GM12874 (cell line): ENCODE measurements around the gene TET2.

Experiments used
- TF ChIP-seq, protein P1 (sequence below): IDR thresholded peaks from 2 replicates; pipeline ENCODE4 v1.5.1; 2011; ENCODE audit warnings: low read depth, mild to moderate bottlenecking, control low read depth, low read length, moderate library complexity; ENCODE audit not compliant: insufficient read depth

TET2 gene

DNA sequence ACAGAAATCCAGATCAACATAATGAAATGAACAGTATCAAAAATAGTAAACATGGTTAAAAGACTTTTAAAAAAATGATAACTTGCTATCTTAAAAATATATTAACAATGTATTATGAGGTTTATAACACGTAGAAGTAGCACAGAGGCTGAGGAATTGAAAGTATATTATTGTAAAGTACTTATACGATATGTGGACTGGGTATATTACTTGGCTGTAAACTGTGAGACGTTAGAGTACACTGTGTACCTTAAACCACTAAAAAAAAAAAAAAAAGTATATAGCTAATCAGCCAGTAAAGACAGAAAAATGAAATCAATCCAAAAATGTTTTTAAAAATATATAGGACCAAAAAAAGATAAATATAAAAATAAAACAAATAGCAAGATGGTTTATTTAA, 120.6 kb downstream of the TET2 start:
- TF ChIP-seq, protein P1, sequence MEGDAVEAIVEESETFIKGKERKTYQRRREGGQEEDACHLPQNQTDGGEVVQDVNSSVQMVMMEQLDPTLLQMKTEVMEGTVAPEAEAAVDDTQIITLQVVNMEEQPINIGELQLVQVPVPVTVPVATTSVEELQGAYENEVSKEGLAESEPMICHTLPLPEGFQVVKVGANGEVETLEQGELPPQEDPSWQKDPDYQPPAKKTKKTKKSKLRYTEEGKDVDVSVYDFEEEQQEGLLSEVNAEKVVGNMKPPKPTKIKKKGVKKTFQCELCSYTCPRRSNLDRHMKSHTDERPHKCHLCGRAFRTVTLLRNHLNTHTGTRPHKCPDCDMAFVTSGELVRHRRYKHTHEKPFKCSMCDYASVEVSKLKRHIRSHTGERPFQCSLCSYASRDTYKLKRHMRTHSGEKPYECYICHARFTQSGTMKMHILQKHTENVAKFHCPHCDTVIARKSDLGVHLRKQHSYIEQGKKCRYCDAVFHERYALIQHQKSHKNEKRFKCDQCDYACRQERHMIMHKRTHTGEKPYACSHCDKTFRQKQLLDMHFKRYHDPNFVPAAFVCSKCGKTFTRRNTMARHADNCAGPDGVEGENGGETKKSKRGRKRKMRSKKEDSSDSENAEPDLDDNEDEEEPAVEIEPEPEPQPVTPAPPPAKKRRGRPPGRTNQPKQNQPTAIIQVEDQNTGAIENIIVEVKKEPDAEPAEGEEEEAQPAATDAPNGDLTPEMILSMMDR = no peak

DNA sequence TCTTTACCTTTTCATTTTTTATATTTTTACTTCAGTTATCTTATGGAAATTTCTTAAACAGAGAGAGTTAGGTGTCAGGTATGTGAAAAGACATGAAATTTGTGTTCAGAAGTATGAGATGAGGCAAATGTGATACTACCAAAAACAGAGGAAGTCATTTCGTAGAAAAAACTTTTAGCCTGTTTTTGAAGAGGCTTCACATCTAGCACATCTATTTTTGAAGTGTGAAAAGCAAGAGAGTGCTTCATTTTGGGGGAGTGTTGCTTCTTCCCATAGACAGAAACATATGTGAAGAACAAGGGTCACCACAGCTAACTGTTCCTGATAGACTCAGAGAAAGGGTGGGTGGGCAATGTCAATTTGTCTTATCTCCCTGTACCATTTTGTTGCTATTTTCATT, 125.3 kb downstream of the TET2 start:
- TF ChIP-seq, protein P1 = no peak

DNA sequence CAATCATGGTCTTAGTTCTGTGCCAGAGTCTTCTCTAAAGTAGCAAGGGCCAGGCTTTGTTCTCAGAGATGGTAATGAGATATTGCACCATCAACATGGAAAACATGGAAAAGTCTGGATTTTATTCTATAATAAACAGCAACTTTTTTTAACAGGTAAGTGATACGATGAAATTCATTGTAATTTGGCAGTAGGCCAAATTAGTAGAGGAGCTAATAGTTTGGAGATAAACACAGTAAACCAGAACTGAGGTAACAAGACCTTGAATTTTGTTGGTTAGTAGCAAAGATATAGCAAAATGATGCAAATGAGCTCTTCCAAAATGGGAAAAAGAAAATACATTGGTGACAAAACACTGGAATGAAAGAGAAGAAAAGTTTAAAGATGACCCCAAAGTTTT, 126.6 kb downstream of the TET2 start:
- TF ChIP-seq, protein P1 = no peak

DNA sequence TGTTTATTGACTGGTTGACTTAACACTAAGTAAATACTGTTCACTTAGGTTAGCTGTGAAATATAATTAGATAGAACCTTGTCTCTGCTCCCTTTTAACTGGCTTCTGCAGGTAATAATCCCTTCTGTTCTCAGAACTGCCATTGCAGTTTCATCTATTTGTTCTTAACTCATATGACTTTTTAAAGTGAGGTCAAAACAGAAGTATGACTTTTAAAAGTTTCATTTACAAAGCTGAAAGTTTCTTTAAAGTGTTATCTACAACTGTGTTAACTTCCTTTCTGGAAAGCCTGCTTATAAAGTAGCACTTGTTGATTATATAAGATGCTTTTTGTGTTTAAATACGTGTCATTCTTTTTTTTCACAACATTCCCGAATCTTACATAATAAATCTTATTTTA, 127.4 kb downstream of the TET2 start:
- TF ChIP-seq, protein P1 = no peak

DNA sequence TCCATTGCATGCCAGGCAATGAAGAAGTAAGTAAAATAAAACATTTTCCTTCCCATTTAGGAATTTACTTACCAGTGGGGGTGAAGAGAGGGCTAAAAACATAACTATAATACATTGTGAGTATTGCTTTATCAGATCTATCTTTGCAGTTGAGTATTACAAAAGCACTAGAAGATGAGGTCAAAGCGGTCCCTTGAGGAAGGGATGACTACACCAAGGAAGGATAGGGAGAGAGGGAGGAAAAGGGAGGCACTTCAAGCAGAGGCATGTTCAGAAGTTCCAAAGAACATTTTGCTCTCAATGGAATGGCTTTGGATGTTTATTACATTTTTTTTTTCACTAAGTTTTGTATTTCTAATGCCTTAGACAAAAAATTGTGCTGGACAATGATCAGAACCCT, 127.8 kb downstream of the TET2 start:
- TF ChIP-seq, protein P1 = no peak

DNA sequence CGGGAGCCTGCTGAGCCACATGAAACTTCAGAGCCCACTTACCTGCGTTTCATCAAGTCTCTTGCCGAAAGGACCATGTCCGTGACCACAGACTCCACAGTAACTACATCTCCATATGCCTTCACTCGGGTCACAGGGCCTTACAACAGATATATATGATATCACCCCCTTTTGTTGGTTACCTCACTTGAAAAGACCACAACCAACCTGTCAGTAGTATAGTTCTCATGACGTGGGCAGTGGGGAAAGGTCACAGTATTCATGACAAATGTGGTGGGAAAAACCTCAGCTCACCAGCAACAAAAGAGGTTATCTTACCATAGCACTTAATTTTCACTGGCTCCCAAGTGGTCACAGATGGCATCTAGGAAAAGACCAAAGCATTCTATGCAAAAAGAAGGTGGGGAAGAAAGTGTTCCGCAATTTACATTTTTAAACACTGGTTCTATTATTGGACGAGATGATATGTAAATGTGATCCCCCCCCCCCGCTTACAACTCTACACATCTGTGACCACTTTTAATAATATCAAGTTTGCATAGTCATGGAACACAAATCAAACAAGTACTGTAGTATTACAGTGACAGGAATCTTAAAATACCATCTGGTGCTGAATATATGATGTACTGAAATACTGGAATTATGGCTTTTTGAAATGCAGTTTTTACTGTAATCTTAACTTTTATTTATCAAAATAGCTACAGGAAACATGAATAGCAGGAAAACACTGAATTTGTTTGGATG, 129.9 kb downstream of the TET2 start:
- TF ChIP-seq, protein P1 = no peak

DNA sequence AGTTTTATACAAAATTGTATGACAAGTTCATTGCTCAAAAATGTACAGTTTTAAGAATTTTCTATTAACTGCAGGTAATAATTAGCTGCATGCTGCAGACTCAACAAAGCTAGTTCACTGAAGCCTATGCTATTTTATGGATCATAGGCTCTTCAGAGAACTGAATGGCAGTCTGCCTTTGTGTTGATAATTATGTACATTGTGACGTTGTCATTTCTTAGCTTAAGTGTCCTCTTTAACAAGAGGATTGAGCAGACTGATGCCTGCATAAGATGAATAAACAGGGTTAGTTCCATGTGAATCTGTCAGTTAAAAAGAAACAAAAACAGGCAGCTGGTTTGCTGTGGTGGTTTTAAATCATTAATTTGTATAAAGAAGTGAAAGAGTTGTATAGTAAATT, 131.0 kb downstream of the TET2 start:
- TF ChIP-seq, protein P1 = no peak
